ENCODE measurements around the gene LY6G5C. TPM values are rescaled to one million over a fixed set of nuclear protein-coding genes. Genes with fewer than 3 reads are reported as not detected.

Gene LY6G5C, protein sequence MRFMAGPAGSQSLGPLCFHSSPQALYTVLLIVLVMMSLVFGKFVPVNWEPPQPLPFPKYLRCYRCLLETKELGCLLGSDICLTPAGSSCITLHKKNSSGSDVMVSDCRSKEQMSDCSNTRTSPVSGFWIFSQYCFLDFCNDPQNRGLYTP
- total RNA-seq = 1 to 10 TPM in 3 of 4 donors, under 1 TPM in 1; 0.75 to 3.2 (median 2.3) TPM
- 1 to 10 TPM; 1.4 to 2.3 (median 1.9) TPM for polyA plus RNA-seq
- long read RNA-seq, donor 1, partial matches to known transcripts = 0 of 1 reads
- long read RNA-seq, donor 1, other reads (novel, unspliced or antisense) = 1 of 1 reads
- long read RNA-seq, donor 2, partial matches to known transcripts = 0 of 1 reads
- long read RNA-seq, donor 2, other reads (novel, unspliced or antisense) = 0 of 1 reads

GRCh38 chr6:31680226-31681134 is at the start of gene LY6G5C:
Gene LY6G5C, minus strand, starts transcription at chr6:31681067. Its CDS starts 694 bp downstream, at chr6:31680373.
- 9 to 12% (median 11%) methylated on average over 17 of the region's 17 CpGs for WGBS, 3 donors
- peak; percentile 71 for TF ChIP-seq CTCF (IDR thresholded peaks at IDR 0.05)
- H3K4me1 ChIP-seq = peaks cover 8% of the 10 kb centered on the region
- peak; percentile 90 to 96 (median 94) for ATAC-seq
- peaks cover 0 to 16% of the 10 kb centered on the region in 2 donors for H3K36me3 ChIP-seq (ENCODE audit: insufficient read depth in 1 of 2, low read depth in 1 of 2)
- intact Hi-C loops (cut with DNase I) = loop anchor here (2.0 to 10.0 kb wide), 6 partner anchors 87 to 272 kb away; partner anchors contain the start of gene NEU1 (in 1 of the 2)
- no peaks in the 10 kb centered on the region for H3K27me3 ChIP-seq (ENCODE audit: insufficient read depth in 3 of 3, low read length in 2 of 3)
- peak; percentile 82 to 91 for DNase-seq
- H3K27ac ChIP-seq = peak within 1 kb of the TSS; percentile 13
- no peaks in the 10 kb centered on the region for H3K9me3 ChIP-seq
- H3K4me3 ChIP-seq = peak within 1 kb of the TSS; percentile 70

DNA sequence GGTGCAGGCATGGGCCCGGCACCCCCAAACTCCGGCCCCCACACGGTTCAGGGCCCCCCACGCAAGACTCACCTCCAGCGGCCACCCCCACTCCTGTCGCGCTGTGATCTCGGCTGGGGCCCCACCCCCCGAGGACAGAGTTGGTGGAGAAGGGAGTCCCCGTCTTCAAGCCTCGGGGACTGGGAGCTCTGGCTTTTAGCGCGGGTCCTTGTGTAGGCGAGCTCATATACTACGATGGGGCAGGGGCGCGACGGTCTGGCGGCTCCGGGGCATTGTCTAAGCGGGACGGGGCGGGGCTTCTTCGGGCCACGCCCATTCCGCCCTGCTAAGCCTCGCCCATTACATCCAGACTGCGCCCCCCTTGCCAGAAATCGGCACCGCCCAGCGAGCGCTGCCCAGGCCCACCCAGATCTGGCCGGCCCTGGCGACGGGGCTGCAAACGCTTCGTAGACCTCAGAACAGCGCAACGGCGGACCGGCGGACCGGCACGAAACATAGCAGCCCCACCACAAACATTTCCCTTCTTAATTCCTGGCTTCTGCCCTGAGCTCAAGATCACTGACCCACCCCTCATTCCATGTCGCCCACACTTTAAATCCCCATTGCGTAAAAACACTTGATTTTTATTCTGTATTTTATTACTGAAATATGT is 49.2 kb upstream of the LY6G5C start:
- Histone ChIP-seq H3K27ac (peak overlapping the region; percentile 73), H3K4me3 (peak overlapping the region; percentile 72), H3K4me1 (peaks cover 18% of the 10 kb centered on the region), H3K27me3 (ENCODE audit: insufficient read depth in 3 of 3, low read length in 2 of 3) (peaks cover 0 to 11% (median 0%) of the 10 kb centered on the region in 3 donors), H3K36me3 (ENCODE audit: insufficient read depth in 1 of 2, low read depth in 1 of 2) (peaks cover 0 to 51% of the 10 kb centered on the region in 2 donors), H3K9me3 (no peaks in the 10 kb centered on the region)
- 4 to 5% (median 4%) methylated on average over 43 to 46 of the region's 46 CpGs for WGBS, 3 donors
- DNase-seq (peak; percentile 89 to 94), ATAC-seq (peak; percentile 76 to 87 (median 78))
- no peak for TF ChIP-seq CTCF (IDR thresholded peaks at IDR 0.05)
- intact Hi-C loops (cut with DNase I) = no loop called here

DNA sequence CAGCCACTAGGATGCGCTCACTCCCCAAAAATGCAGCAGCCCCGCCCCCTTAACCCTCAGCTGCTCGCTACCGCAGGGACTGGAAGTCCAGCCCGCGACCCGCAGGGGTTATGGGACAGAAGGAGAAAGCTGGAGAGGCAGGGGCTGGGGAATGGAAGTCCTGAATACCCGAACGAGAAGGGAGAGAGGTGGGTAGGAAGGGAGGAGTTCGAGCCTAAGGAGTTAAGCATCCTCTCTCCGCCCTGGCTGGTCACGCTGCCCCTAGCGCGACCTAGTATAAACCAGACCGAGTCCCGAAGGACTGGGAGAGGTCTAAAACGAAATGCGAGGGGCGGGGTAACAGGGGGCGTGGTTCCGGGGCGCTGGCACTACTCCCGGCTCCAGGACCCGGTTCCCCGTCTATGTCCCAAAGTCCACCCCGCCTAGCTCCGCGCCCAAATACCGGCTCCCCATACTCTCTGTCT is 48.7 kb upstream of the LY6G5C start:
- TF ChIP-seq CTCF (IDR thresholded peaks at IDR 0.05) = no peak
- Histone ChIP-seq H3K4me1 (peaks cover 14% of the 10 kb centered on the region), H3K36me3 (ENCODE audit: insufficient read depth in 1 of 2, low read depth in 1 of 2) (peaks cover 0 to 51% of the 10 kb centered on the region in 2 donors), H3K9me3 (no peaks in the 10 kb centered on the region), H3K4me3 (peak overlapping the region; percentile 72), H3K27ac (peak overlapping the region; percentile 73), H3K27me3 (ENCODE audit: insufficient read depth in 3 of 3, low read length in 2 of 3) (peaks cover 0 to 6% (median 0%) of the 10 kb centered on the region in 3 donors)
- 0 to 1% (median 1%) methylated on average over 25 to 29 of the region's 29 CpGs for WGBS, 3 donors
- peak; percentile 89 to 94 for DNase-seq
- ATAC-seq = peak; percentile 70 to 85 (median 75)
- intact Hi-C loops (cut with DNase I) = no loop called here

GRCh38 chr6:31728767-31729514 is 48.1 kb upstream of the LY6G5C start, which contains the start of gene DDAH2:
Gene DDAH2, minus strand, starts transcription at chr6:31729299. Its CDS starts 138 bp downstream, at chr6:31729161.
- Histone ChIP-seq H3K27me3 (ENCODE audit: insufficient read depth in 3 of 3, low read length in 2 of 3) (peaks cover 0 to under 1% (median 0%) of the 10 kb centered on the region in 3 donors), H3K9me3 (no peaks in the 10 kb centered on the region), H3K4me1 (peaks cover 11% of the 10 kb centered on the region), H3K4me3 (peak within 1 kb of the TSS; percentile 72), H3K27ac (peak within 1 kb of the TSS; percentile 73), H3K36me3 (ENCODE audit: insufficient read depth in 1 of 2, low read depth in 1 of 2) (peaks cover 0 to 50% of the 10 kb centered on the region in 2 donors)
- intact Hi-C loops (cut with DNase I) = no loop called here
- TF ChIP-seq CTCF (IDR thresholded peaks at IDR 0.05) = peak; percentile 30
- DNase-seq (peak in 1 of 2 donors; percentile 66), ATAC-seq (peak; percentile 29 to 50 (median 44))
- 15 to 28% (median 22%) methylated on average over 36 of the region's 36 CpGs for WGBS, 3 donors

Measured in psoas muscle (tissue), 8 donors.